Measurements from ENCODE around the gene HOXA6. TPM values are rescaled to one million over a fixed set of nuclear protein-coding genes. Genes with fewer than 3 reads are reported as not detected.

The HOXA6 gene
- total RNA-seq, 2 experiments from 2014 or later, result 4.1 to 12.0 TPM

- TF ChIP-seq CTCF (conservative IDR thresholded peaks at IDR 0.05; ENCODE audit: low read length) (no peak), EZH2phosphoT487 (IDR thresholded peaks at IDR 0.05; ENCODE audit: borderline replicate concordance, low read depth, low read length) (no peak)
- Histone ChIP-seq H2AFZ (ENCODE audit: low read length) (no peak overlapping the region), H3K36me3 (ENCODE audit: insufficient read depth, low read length) (peaks cover 13% of the 10 kb centered on the region), H3K4me1 (ENCODE audit: insufficient read depth, low read length, poor library complexity, severe bottlenecking) (no peaks in the 10 kb centered on the region), H3K9me3 (ENCODE audit: low read length) (no peaks in the 10 kb centered on the region), H3K4me3 (ENCODE audit: low read depth, low read length, poor library complexity, severe bottlenecking) (no peak overlapping the region), H3K9me2 (ENCODE audit: insufficient read depth, low read length) (no peaks in the 10 kb centered on the region), H4K20me1 (ENCODE audit: insufficient read depth, low read length) (no peaks in the 10 kb centered on the region), H3K4me2 (ENCODE audit: low read length) (no peak overlapping the region), H3K79me2 (ENCODE audit: insufficient read depth, low read depth, low read length) (no peaks in the 10 kb centered on the region), H3K27ac (ENCODE audit: low read depth, low read length, poor library complexity, severe bottlenecking) (no peak overlapping the region)
- no TSS peak for BruUV-seq (replicated peaks)
- intact Hi-C loops (cut with micrococcal nuclease; ENCODE audit: unreplicated experiment), result no loop called here
- no peak for DNase-seq (ENCODE audit: low spot score)
- ChIA-PET CTCF (ENCODE audit: unreplicated experiment) (no interaction called here), POLR2A (no interaction called here)
Observed at GRCh38 chr7:27139334-27140125, 8.0 kb downstream of the HOXA6 start.

- CTCF ChIA-PET (ENCODE audit: unreplicated experiment), result no interaction called here
- H3K79me2 ChIP-seq (ENCODE audit: insufficient read depth, low read depth, low read length), result no peaks in the 10 kb centered on the region
Observed at GRCh38 chr7:27138985-27139333, 8.6 kb downstream of the HOXA6 start.

More at GRCh38 chr7:27138985-27139333, 8.6 kb downstream of the HOXA6 start:
- no peak for TF ChIP-seq CTCF (conservative IDR thresholded peaks at IDR 0.05; ENCODE audit: low read length)
- no peak for TF ChIP-seq EZH2phosphoT487 (IDR thresholded peaks at IDR 0.05; ENCODE audit: borderline replicate concordance, low read depth, low read length)
- POLR2A ChIA-PET, result no interaction called here
- no peaks in the 10 kb centered on the region for H4K20me1 ChIP-seq (ENCODE audit: insufficient read depth, low read length)
- H3K4me3 ChIP-seq (ENCODE audit: low read depth, low read length, poor library complexity, severe bottlenecking), result no peak overlapping the region
- H3K4me2 ChIP-seq (ENCODE audit: low read length), result no peak overlapping the region
- no peak overlapping the region for H2AFZ ChIP-seq (ENCODE audit: low read length)
- no TSS peak for BruUV-seq (replicated peaks)
- no peak overlapping the region for H3K27ac ChIP-seq (ENCODE audit: low read depth, low read length, poor library complexity, severe bottlenecking)
- DNase-seq (ENCODE audit: low spot score), result no peak
- peaks cover 8% of the 10 kb centered on the region; the same call in 1 of the 2 replicates for H3K36me3 ChIP-seq (ENCODE audit: insufficient read depth, low read length)
- no peaks in the 10 kb centered on the region for H3K9me2 ChIP-seq (ENCODE audit: insufficient read depth, low read length)
- intact Hi-C loops (cut with micrococcal nuclease; ENCODE audit: unreplicated experiment), result no loop called here
- H3K4me1 ChIP-seq (ENCODE audit: insufficient read depth, low read length, poor library complexity, severe bottlenecking), result no peaks in the 10 kb centered on the region
- no peaks in the 10 kb centered on the region for H3K9me3 ChIP-seq (ENCODE audit: low read length)
